Glomerular visceral epithelial cell (primary cell): ENCODE results near the gene PLCG2.

Experiments
- DNase-seq: peaks from one replicate; pipeline ENCODE4 v3.0.0-alpha.2; 2016; ENCODE audit errors: extremely low spot score

PLCG2 gene

DNA sequence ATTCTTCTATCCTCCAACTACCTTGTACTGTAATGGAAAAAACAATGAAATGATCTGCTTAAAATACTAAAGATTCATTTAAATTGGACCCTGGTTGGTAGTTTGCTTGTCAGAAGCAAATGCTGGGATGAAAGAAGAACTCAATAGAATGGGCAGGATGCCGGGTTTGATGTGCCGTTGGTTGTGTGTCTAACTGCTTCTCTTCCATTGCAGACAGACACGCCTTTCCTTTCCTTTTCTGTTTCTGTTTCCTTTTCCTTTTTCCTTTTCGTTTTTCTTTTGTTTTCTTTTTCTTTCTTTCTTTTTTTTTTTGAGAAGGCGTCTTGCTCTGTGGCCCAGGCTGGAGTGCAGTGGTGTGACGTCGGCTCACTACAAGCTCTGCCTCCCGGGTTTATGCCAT, 64.6 kb downstream of the PLCG2 start:
- DNase-seq, result no peak

GRCh38 chr16:81846105-81846504, 67.0 kb downstream of the PLCG2 start:
- no peak for DNase-seq

DNA sequence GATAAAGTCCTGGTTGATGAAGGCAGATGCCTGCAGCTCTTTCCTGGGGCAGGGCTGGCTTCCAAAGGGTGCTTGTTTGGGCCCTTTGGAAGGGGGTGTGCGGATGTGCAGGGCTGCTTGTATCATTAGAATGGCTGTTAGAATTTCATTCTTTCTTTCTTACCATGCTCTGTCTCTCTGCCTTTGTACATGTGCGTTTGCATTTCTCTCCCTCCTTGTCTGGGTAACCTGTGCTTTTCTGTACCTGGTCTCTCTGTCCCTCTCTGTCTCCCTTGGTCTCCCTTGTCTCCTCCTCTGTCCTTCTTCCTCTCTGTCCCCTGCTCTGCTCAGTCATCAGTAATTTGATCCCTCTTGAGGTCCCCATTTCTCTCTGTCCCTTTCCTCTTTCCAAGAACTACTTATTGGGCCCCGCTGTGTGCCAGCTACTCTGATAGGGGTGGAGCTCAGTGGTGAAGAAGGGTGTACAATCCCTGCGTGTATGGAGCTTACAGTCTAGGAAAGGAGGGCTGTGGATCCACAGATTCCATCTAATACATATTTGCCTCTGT, 69.3 kb downstream of the PLCG2 start:
- no peak for DNase-seq

- no peak for DNase-seq
Measured at GRCh38 chr16:81850197-81850944, 71.3 kb downstream of the PLCG2 start.

GRCh38 chr16:81852347-81852746, 73.3 kb downstream of the PLCG2 start:
- no peak for DNase-seq

DNA sequence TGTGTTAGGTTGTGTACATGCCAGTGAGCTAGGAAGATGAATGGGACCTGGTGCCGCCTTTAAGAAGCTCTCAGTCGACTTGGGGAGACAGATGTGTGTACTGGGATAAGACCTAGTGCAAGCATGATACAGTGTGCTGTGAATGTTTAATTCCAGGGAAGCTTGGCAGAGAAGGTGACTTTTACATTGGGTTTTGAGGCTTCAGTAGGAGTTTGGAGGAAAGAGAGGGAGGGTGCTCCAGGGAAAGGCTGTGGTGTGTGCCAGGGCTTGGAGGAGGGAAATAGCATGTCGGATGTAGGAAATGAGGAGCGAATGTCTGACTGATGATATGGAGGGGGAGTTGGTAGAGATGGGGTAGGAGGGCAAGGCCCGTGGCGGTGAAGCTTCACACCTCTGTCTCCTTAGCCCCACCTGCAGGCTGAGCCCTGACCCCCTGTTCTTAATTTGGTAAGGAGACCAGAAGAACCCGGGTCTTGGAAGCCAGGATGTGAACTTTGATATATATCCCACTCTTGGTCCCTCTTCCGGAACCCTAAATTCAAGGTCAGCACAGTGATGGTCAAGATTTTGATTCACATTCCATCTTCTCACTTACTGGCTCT, 76.6 kb downstream of the PLCG2 start:
- no peak for DNase-seq

DNA sequence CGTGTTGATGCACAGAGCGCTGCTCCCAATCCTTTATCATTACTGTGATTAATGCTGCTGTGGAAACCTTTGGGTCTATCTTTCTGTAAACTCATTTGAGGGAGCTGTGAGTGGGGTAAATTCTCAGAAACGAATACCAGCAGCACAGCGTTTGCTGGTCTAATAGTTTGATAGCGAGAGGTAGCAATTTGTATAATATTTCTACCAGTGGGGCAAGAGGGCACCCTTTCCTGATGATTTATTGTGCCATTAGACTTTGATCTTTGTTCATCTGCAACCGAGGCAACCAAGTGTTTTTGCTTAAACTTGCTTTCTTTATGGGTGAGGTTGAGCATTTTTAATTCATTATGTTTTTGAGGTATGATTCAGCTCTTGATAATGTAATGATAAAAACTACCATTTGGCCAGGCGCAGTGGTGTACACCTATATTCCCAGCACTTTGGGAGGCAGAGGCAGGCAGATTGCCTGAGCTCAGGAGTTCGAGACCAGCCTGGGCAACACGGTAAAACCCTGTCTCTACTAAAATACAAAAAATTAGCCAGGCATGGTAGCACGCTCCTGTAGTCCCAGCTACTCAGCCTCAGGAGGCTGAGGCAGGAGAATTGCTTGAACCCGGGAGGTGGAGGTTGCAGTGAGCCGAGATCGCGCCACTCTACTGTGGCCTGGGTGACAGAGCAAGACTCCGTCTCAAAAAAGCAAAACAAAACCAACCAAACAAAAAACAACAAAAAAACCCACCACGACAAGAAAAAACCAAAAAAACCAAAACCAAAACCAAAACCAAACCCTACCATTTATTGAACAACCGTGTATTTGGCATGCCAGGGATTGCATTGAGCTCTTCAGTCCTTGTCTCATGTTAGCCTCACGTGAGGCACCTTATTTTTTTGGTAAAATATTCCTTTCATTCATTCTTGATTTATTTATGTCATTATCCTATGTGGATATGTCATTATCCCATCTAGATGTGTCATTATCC, 81.5 kb downstream of the PLCG2 start:
- no peak for DNase-seq

DNA sequence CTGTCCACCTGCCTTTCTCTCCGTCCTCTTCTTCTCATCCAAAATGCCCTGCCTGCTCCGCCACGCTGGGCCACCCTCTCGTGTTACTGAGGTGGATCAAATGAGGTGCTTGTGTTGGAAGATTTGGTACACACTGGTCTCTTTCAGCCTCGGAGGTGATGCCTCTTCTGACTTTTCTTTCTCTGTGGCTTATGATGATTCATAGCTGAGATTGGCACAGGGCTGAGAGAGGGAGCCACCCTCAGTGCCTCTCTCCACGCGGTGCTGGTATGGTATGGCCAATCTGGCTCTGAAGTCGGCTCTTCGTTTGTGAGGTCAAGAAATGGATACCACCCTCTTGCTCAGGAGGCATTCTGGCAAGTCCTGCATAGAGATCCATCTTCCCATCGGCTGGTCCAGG, 82.4 kb downstream of the PLCG2 start:
- peak; percentile 11 for DNase-seq

DNA sequence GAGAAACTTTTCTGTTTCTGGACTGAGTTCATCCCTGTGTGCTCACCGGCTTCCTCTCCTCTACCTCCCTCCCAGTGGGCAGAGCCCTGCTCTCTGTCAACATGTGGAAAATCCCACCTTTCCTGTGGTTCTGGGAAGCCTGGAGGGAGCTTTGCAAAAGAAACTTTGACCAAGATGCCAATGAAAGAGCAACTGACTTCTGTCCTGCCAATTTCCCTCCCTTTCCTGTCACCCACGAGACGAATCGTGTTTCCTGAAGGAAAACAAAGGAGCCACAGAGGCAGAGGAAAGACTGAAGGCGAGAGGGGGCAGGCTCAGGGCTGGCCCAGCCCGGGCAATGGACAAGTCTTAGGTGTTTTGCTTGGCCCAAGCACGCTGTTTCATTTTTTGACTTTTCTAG, 82.8 kb downstream of the PLCG2 start:
- DNase-seq, result no peak

DNA sequence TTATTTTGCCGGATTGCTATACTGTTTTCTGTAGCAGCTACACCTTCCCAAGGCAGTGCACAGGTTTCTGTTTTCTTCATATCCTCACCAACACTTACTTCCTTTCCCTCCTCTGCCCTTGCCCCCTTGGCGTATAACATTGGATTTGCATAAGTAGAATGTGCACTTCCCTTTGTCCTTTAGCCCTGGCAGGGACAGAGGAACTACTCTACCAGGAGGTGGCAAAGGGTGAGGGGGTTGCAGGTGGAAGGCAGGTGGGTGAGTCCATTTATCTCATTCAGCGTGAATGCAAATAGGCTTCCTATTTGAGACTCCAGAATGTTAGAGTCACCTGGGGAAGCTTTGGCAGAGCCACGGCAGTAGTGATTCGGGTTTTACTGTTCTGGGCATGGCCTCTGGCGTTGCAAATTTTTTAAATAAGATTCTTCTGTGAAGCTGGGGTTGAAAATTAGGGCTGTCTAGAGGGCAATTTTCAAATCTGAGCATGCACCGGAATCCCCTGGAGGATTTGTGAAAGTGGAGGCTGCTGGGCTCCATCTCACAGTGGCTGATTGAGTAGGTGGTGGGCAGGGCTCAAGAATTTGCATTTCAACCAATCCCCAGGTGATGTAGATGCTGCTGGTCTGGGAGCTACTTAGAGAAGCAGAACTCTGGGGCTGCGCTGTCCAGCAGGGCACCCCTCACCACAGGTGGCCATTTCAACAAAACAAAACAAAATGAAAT, 84.7 kb downstream of the PLCG2 start:
- DNase-seq, result no peak

DNA sequence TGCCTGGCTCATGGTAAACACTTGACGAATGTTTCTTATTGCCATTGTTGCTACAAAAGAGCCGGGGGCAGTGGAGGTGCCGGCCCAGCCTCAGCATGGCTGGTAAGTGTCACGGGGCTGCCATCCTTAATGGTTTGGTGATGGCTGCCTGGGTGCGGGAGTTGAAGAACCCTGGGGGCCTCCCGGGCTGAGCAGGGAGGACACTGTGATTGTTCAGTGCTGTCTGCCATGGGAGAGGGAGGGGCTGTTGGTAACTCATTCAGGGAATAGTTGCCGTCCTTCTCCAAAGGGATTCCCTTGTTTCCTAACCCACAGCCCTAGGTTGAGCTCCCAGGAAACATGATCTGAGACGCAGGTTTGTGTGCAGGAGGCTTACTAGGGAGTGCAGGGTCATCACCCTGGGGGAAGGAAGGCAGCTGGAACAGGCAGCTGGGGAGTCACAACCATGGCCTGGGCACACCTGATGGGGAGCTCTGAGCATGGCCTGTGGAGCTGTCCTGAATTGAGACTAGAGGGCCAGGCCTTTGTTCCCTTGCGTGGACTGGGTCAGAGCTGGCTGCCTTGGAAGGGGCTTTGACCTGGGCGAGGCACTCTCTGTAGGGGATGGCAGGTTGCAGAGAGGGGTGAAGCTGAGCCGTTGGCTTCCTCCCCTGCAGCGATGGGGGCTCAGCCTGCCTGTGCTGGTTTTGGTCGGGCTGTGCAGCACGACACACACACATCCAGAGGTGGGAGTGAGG, 85.7 kb downstream of the PLCG2 start:
- no peak for DNase-seq

DNA sequence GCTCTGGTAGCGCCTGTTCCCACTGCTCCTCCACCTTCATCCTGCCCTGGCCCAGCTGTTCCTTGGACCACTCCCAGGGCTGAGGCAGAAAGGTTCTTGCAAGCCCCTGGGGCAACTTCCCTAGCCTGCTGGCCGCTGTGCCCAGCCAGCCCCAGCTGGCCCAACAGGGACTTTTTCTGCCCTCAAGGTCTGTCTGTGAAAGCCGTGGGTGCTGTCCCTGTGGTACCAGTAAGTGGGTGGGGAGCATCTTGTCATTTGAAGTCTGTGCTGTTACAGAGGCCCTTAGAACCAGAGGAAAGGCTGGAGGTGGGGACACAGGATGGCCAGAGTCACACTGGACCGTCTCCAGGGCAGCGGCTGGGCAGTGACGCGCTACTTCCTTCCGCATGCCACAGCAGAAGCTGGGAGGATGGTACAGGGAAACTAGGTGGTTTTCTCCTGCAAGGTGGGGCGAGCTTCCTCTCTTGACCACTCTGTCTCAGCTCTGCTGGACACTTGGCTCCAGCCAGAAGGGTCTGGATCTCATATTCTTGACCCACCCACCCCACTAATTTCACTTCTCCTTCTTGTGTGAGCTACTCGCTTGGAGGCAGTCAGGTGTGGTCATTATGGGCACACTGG, 87.8 kb downstream of the PLCG2 start:
- DNase-seq, result no peak

DNA sequence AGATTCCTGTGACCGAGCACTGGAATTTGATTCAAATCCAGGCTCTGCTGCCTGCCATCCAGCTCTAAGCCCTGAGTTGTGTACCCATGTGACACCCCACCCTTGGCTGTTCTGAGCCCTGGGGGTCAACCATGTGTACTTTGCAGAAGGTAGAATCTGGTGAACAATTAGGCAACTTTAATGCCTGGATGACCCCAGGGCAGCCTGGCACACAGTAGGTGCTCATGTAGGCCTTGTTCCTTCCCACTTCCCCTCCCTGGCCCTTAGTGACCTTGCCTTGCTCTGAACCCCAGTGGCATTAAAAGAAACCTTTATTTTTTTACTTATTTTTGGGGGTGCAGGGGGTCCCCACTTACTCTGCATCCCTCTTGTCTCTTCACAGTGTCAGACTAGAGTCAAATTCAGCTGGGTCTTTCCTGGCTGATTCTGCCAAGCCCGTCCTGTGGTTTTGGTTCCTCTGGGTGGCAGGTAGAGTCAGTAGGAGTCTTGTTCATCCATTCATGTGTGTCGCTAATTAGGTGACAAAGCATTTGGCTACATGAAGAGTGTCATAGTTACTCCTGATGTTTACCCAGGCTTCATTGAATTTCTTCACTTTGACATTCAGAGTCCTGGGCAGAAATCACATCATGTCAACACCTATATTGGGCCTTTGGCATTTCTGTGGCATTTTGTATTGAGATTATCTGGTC, 89.1 kb downstream of the PLCG2 start:
- no peak for DNase-seq

DNA sequence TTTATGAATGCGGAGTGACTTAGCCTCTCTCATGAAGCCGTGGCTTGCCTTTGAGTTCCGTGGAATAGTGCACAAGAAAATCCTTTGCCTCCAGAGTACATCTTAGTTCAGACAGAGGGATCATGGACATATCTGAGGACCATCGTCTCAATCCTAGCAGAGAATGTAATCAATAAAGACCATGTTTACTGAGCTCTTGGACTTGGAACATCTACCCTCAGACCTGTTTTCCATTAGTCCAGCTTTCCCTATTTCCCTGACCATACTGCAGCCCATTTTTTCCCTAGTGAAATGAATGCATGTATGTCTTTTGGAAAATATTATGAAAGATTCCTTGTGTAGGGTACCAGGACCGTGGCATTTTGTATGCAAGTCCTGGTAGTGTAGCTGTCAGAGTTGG, 90.2 kb downstream of the PLCG2 start:
- no peak for DNase-seq

- no peak for DNase-seq
Measured at GRCh38 chr16:81873206-81873605, 94.1 kb downstream of the PLCG2 start.

- DNase-seq, result peak; percentile 37
Measured at GRCh38 chr16:81873843-81874752, 95.0 kb downstream of the PLCG2 start.

DNA sequence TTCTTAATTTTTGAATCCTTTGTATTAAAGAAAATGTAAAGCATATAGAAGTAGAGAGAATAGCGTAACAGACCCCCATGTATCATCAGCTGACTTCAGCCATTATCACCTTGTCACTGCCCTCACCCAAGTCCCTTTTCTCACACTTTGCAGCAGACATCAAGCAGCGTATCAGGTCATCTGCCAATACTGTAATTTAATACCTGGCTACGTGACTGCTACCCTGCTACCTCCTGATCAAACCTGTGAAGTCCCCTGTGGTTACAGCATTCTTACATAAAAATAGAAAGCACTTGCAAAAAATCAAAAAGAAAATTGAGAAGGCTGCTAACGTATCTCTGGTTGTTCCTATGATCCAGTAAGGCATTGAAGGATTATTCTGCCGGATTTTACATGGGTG, 96.4 kb downstream of the PLCG2 start:
- no peak for DNase-seq

DNA sequence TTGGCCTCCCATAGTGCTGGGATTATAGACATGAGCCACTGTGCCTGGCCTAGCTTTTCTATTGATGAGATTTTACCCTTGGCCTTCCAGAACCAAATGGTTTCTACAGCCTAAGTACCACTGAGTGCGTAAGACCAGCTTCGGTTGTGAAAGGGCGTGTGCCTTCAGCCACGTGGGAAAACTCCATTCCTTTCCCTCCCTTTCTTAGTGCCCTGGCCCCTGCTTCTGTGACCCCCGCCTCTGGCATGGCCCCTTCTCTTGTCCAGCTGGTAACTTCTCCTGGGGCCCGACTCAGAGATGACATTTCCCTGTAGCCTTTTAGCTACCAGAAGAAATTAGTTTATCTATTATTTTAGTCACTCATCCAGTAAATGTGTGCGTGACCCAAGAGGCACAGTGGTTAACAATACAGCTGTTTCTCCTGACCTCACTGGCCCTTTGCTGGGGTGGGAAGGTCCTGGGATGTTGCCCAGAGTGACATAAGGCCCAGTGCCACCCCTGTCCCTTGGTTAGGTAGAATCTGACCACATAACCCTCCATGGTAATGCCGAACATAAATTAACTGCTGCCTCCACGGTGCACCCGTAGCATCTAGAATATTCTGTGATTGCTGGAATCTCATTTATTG, 97.3 kb downstream of the PLCG2 start:
- DNase-seq, result peak; percentile 67
